IgD-negative memory B cell (primary cell): ENCODE results near the gene NPR1. TPM values are rescaled to one million over a fixed set of nuclear protein-coding genes. Genes with fewer than 3 reads are reported as not detected.
A peak's percentile ranks its signal among the peaks of the same experiment; 100 is the strongest.
"Not testable (repeated sequence)": the region's sequence is repeated elsewhere in the genome, so short reads cannot be mapped to it uniquely, and the experiment has no call there.

Experiments used
- H3K27ac Mint-ChIP-seq, 3 donors: one replicate each; pipeline ENCODE4 v1.8.0; 2020 to 2022; ENCODE audit warnings: mild to moderate bottlenecking in 3 of 3, mixed read lengths in 3 of 3, moderate library complexity in 1 of 3
- H3K27me3 Mint-ChIP-seq: one replicate; pipeline ENCODE4 v1.8.0; 2021; ENCODE audit warnings: mixed read lengths
- H3K36me3 Mint-ChIP-seq: one replicate; pipeline ENCODE4 v1.8.0; 2020; ENCODE audit warnings: mild to moderate bottlenecking, mixed read lengths
- H3K4me1 Mint-ChIP-seq, 3 donors: one replicate each; pipeline ENCODE4 v1.8.0; 2020 to 2022; ENCODE audit warnings: mixed read lengths in 3 of 3, mild to moderate bottlenecking in 1 of 3
- H3K4me3 Mint-ChIP-seq, 4 donors: one replicate each; pipeline ENCODE4 v1.8.0; 2020 to 2022; ENCODE audit warnings: mild to moderate bottlenecking in 4 of 4, mixed read lengths in 4 of 4, moderate library complexity in 3 of 4
- H3K9me3 Mint-ChIP-seq, 3 donors: one replicate each; pipeline ENCODE4 v1.8.0; 2020 to 2021; ENCODE audit warnings: mixed read lengths in 3 of 3, mild to moderate bottlenecking in 1 of 3
- polyA plus RNA-seq: library from polyadenylated mRNA; unstranded; fragments of 300-500 nt; fragmentation: Illumina TruSeq; gene quantifications from one replicate; pipeline ENCODE4 v1.2.3, GENCODE V29; 2021

Gene NPR1
- polyA plus RNA-seq, 1 donor from 2014 or later = not detected

GRCh38 chr1:153661111-153661708 lies 17.3 kb upstream of the NPR1 start:
- peaks cover 3% of the 10 kb centered on the region for H3K36me3 Mint-ChIP-seq
- H3K4me3 Mint-ChIP-seq = peak overlapping the region in 1 of 4 donors; percentile 26
- peaks cover 9 to 10% (median 10%) of the 10 kb centered on the region in 3 donors for H3K4me1 Mint-ChIP-seq
- no peaks in the 10 kb centered on the region for H3K9me3 Mint-ChIP-seq
- peak overlapping the region; percentile 35 to 94 (median 63) for H3K27ac Mint-ChIP-seq
- H3K27me3 Mint-ChIP-seq = no peaks in the 10 kb centered on the region

GRCh38 chr1:153662269-153662668 lies 16.2 kb upstream of the NPR1 start:
- H3K27ac Mint-ChIP-seq = peak overlapping the region in 1 of 3 donors; percentile 41
- no peaks in the 10 kb centered on the region for H3K9me3 Mint-ChIP-seq
- peak overlapping the region in 1 of 4 donors; percentile 26 for H3K4me3 Mint-ChIP-seq
- H3K4me1 Mint-ChIP-seq = peaks cover 9 to 10% (median 9%) of the 10 kb centered on the region in 3 donors
- peaks cover 2% of the 10 kb centered on the region for H3K36me3 Mint-ChIP-seq
- no peaks in the 10 kb centered on the region for H3K27me3 Mint-ChIP-seq

- Mint-ChIP-seq H3K4me3 (no peak overlapping the region), H3K27me3 (no peaks in the 10 kb centered on the region), H3K27ac (no peak overlapping the region), H3K36me3 (peaks cover 1% of the 10 kb centered on the region), H3K4me1 (peaks cover 7 to 14% (median 8%) of the 10 kb centered on the region in 3 donors), H3K9me3 (no peaks in the 10 kb centered on the region)
Measured at GRCh38 chr1:153663211-153663610, 15.3 kb upstream of the NPR1 start.

- Mint-ChIP-seq H3K27me3 (no peaks in the 10 kb centered on the region), H3K36me3 (no peaks in the 10 kb centered on the region), H3K27ac (peak overlapping the region in 1 of 3 donors; percentile 49), H3K4me1 (peaks cover 0 to 18% (median 8%) of the 10 kb centered on the region in 3 donors), H3K4me3 (peak overlapping the region in 1 of 4 donors; percentile 78), H3K9me3 (no peaks in the 10 kb centered on the region)
Measured at GRCh38 chr1:153667439-153667838, 11.0 kb upstream of the NPR1 start.

- not testable (repeated sequence) for H3K9me3 Mint-ChIP-seq, H3K36me3 Mint-ChIP-seq, H3K27me3 Mint-ChIP-seq
- peak overlapping the region in 1 of 3 donors; percentile 49 for H3K27ac Mint-ChIP-seq
- H3K4me3 Mint-ChIP-seq = peak overlapping the region in 2 of 4 donors; percentile 55 to 78
- H3K4me1 Mint-ChIP-seq = peaks cover 0 to 18% (median 9%) of the 10 kb centered on the region in 3 donors
Measured at GRCh38 chr1:153668672-153669071, 9.8 kb upstream of the NPR1 start.

DNA sequence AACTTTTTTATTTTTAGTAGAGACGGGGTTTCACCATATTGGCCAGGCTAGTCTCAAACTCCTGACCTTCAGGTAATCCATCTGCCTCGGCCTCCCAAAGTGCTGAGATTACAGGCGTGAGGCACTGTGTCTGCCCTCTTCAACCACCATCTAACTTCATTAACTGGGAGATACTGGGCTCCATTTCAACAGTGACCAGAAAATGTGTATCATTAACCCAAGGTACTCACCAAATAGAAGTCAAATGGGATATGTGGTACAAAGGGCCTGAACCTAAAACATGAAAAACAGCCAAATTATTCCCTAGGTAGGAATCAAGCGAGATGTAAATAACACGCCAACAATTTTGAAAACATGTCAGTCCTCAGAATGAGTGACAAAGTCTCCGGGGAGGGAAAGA lies 8.9 kb upstream of the NPR1 start:
- Mint-ChIP-seq H3K4me1 (peaks cover 0 to 18% (median 9%) of the 10 kb centered on the region in 3 donors), H3K27me3 (no peaks in the 10 kb centered on the region), H3K27ac (no peak overlapping the region), H3K4me3 (peak overlapping the region in 1 of 4 donors; percentile 55), H3K9me3 (no peaks in the 10 kb centered on the region), H3K36me3 (no peaks in the 10 kb centered on the region)

- Mint-ChIP-seq H3K9me3 (no peaks in the 10 kb centered on the region), H3K27ac (no peak overlapping the region), H3K4me3 (no peak overlapping the region), H3K36me3 (no peaks in the 10 kb centered on the region), H3K4me1 (peaks cover 0 to 18% (median 9%) of the 10 kb centered on the region in 3 donors), H3K27me3 (no peaks in the 10 kb centered on the region)
Measured at GRCh38 chr1:153670257-153670858, 8.1 kb upstream of the NPR1 start.

GRCh38 chr1:153670859-153671627 lies 7.4 kb upstream of the NPR1 start, which contains the start of gene ILF2:
Gene ILF2 (minus strand): TSS chr1:153670993. CDS start chr1:153670922, 71 bp downstream.
- no peaks in the 10 kb centered on the region for H3K9me3 Mint-ChIP-seq
- H3K36me3 Mint-ChIP-seq = no peaks in the 10 kb centered on the region
- no peak within 1 kb of the TSS for H3K4me3 Mint-ChIP-seq
- peaks cover 0 to 18% (median 9%) of the 10 kb centered on the region in 3 donors for H3K4me1 Mint-ChIP-seq
- no peaks in the 10 kb centered on the region for H3K27me3 Mint-ChIP-seq
- peak within 1 kb of the TSS in 1 of 3 donors; percentile 91 for H3K27ac Mint-ChIP-seq

DNA sequence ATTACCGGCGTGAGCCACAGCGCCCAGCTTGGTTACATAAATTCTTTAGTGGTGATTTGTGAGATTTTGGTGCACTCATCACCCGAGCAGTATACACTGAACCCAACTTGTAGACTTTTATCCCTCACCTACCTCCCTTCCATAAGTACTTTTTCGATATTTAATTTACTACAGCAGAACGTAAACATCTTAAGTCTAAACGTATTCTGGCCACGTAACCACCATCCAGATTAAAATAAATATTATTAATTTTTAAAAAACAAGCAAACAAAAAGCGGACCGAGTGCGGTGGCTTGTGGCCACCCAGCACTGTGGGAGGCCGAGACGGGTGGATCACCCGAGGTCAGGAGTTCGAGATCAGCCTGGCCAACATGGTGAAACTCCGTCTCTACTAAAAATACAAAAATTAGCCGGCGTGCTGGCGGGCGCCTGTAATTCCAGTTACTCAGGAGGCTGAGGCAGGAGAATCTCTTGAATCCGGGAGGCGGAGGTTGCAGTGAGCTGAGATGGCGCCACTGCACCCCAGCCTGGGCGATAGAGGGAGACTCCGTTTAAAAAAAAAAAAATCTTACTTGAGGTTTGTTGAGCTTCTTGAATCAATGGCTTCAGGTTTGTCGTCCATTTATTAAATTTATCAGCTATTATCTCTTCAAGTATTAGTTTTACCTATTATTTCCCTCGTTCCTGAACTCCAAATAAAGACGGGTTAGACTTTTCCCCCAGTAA lies 6.7 kb upstream of the NPR1 start:
- peak overlapping the region in 1 of 3 donors; percentile 91 for H3K27ac Mint-ChIP-seq
- H3K9me3 Mint-ChIP-seq, H3K27me3 Mint-ChIP-seq, H3K36me3 Mint-ChIP-seq, H3K4me3 Mint-ChIP-seq: not testable (repeated sequence)
- H3K4me1 Mint-ChIP-seq = peaks cover 0 to 18% (median 9%) of the 10 kb centered on the region in 3 donors

DNA sequence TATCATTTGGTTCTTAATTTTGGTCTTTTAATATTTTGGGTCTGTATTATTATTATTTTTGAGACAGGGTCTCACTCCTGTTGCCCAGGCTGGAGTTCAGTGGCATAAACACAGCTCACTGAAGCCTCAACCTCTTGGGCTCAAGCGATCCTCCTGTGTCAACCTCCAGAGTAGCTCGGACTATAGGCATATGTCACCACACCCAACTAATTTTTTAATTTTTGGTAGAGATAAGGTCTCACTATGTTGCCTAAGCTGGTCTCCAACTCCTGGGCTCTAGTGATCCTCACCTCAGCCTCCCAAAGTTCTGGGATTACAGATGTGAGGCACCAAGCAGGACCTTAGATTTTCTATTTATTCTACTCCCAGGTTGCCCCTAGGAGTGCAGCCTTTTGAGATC lies 5.0 kb upstream of the NPR1 start:
- H3K4me1 Mint-ChIP-seq = peaks cover 10 to 22% (median 18%) of the 10 kb centered on the region in 3 donors
- H3K27ac Mint-ChIP-seq = peak overlapping the region in 1 of 3 donors; percentile 37
- no peaks in the 10 kb centered on the region for H3K36me3 Mint-ChIP-seq
- peak overlapping the region; percentile 10 to 72 (median 44) for H3K4me3 Mint-ChIP-seq
- H3K27me3 Mint-ChIP-seq = peaks cover 10% of the 10 kb centered on the region
- H3K9me3 Mint-ChIP-seq = no peaks in the 10 kb centered on the region

DNA sequence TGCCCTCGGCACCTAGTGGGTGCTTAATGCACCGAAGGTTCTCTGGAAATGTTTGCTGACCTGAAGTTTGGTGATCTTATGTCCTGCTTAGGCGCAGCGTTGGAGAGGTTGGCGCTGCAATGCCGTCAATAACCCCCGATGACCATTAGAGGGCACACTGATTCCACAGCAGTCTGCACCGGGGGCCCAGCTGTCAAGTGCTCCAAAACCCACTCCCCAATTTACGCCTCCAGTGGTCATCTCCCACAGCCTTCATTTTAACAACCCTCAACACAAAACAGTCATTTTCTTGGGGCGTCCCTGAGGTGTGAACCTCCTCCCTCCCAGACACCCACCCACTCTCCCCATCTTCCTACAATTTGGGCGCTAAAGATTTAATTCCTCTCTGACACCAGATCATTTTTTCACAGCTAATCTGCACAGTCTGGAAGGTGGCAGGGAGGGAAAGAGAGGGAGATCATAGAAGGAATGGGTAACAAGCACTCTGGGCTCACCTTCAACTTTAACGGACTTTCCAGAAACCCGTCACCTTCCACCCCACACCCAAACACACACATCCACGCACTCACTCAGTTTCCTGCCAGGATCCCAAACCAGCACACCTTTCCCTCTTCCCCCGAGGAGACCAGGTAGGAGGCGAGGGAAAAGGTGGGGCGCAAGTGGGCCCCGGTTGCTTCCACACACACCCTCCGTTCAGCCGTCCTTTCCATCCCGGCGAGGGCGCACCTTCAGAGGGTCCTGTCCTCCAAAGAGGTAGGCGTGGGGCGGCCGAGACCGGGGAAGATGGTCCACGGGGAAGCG lies 570 bp upstream of the NPR1 start:
- H3K27ac Mint-ChIP-seq = peak overlapping the region; percentile 18 to 58 (median 49)
- H3K4me3 Mint-ChIP-seq = peak overlapping the region; percentile 69 to 92 (median 90)
- H3K27me3 Mint-ChIP-seq = peaks cover 29% of the 10 kb centered on the region
- no peaks in the 10 kb centered on the region for H3K36me3 Mint-ChIP-seq
- H3K4me1 Mint-ChIP-seq = peaks cover 12 to 14% (median 12%) of the 10 kb centered on the region in 3 donors
- no peaks in the 10 kb centered on the region for H3K9me3 Mint-ChIP-seq

DNA sequence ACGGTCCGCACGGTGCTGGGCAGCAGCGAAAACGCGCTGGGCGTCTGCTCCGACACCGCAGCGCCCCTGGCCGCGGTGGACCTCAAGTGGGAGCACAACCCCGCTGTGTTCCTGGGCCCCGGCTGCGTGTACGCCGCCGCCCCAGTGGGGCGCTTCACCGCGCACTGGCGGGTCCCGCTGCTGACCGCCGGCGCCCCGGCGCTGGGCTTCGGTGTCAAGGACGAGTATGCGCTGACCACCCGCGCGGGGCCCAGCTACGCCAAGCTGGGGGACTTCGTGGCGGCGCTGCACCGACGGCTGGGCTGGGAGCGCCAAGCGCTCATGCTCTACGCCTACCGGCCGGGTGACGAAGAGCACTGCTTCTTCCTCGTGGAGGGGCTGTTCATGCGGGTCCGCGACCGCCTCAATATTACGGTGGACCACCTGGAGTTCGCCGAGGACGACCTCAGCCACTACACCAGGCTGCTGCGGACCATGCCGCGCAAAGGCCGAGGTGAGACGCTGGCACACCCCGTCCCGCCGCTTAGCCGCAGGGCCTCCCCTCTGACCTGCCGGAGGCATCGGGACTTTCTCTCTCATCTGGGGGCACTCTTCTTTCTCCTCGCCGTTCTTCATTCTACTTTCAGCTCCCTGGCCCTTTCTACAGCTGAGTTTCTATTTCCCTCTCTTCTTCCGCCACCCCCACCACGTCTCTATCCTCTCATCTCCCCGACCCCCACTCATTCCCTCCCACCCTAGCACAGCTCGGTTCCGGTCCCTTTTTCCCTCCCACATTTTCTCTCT lies 1.0 kb downstream of the NPR1 start:
- peak overlapping the region in 1 of 3 donors; percentile 73 for H3K27ac Mint-ChIP-seq
- H3K9me3 Mint-ChIP-seq = no peaks in the 10 kb centered on the region
- no peaks in the 10 kb centered on the region for H3K36me3 Mint-ChIP-seq
- H3K4me3 Mint-ChIP-seq = peak overlapping the region; percentile 68 to 96 (median 82)
- H3K27me3 Mint-ChIP-seq = peaks cover 33% of the 10 kb centered on the region
- peaks cover 12 to 13% (median 12%) of the 10 kb centered on the region in 3 donors for H3K4me1 Mint-ChIP-seq

- Mint-ChIP-seq H3K9me3 (no peaks in the 10 kb centered on the region), H3K4me3 (peak overlapping the region in 2 of 4 donors; percentile 54 to 96), H3K4me1 (peaks cover 12 to 13% (median 12%) of the 10 kb centered on the region in 3 donors), H3K36me3 (no peaks in the 10 kb centered on the region), H3K27me3 (peaks cover 33% of the 10 kb centered on the region), H3K27ac (peak overlapping the region in 1 of 3 donors; percentile 73)
Measured at GRCh38 chr1:153680120-153680403, 1.6 kb downstream of the NPR1 start.
